GM12864 (cell line): Measurements from ENCODE around the gene LRP5.
"Not testable (repeated sequence)": the region's sequence is repeated elsewhere in the genome, so short reads cannot be mapped to it uniquely, and the experiment has no call there.

ENCODE experiments used
- DNase-seq: peaks from one replicate; pipeline ENCODE4 v3.0.0-alpha.2; 2011; ENCODE audit warnings: low read depth
- H3K4me3 ChIP-seq: 2 replicates; pipeline ENCODE4 v1.5.1; 2011; ENCODE audit warnings: mild to moderate bottlenecking, low read depth, low read length, control low read depth
- TF ChIP-seq, protein P1 (sequence below): IDR thresholded peaks from 2 replicates; pipeline ENCODE4 v1.5.1; 2011; ENCODE audit warnings: low read depth, mild to moderate bottlenecking, moderate library complexity, low read length, control low read depth, inconsistent platforms; ENCODE audit errors: missing control alignments

LRP5 gene

GRCh38 chr11:68431984-68432645 is 119.7 kb downstream of the LRP5 start:
- DNase-seq = no peak
- TF ChIP-seq, protein P1, sequence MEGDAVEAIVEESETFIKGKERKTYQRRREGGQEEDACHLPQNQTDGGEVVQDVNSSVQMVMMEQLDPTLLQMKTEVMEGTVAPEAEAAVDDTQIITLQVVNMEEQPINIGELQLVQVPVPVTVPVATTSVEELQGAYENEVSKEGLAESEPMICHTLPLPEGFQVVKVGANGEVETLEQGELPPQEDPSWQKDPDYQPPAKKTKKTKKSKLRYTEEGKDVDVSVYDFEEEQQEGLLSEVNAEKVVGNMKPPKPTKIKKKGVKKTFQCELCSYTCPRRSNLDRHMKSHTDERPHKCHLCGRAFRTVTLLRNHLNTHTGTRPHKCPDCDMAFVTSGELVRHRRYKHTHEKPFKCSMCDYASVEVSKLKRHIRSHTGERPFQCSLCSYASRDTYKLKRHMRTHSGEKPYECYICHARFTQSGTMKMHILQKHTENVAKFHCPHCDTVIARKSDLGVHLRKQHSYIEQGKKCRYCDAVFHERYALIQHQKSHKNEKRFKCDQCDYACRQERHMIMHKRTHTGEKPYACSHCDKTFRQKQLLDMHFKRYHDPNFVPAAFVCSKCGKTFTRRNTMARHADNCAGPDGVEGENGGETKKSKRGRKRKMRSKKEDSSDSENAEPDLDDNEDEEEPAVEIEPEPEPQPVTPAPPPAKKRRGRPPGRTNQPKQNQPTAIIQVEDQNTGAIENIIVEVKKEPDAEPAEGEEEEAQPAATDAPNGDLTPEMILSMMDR = no peak
- no peak overlapping the region for H3K4me3 ChIP-seq

DNA sequence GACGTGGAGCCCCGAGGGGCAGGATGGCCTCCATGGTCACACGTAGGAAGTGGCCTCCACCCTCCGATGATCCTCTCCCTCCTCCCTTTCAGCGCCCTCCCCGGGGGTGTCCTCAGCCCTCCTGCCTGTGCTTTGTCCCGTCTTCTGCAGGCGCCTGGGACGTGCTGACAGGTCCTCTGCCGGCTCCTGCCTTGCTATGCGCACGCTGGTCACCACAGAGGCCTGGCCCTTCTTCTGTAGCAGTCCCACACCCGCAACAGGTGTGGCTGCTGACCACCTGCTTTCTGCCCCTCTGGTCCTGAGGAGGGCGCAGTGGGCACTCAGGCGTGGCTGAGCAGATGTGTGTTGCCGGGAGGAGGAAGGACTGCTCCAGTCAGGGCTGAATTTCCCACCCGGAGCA is 120.5 kb downstream of the LRP5 start:
- DNase-seq = no peak
- TF ChIP-seq, protein P1 = no peak
- H3K4me3 ChIP-seq = no peak overlapping the region

DNA sequence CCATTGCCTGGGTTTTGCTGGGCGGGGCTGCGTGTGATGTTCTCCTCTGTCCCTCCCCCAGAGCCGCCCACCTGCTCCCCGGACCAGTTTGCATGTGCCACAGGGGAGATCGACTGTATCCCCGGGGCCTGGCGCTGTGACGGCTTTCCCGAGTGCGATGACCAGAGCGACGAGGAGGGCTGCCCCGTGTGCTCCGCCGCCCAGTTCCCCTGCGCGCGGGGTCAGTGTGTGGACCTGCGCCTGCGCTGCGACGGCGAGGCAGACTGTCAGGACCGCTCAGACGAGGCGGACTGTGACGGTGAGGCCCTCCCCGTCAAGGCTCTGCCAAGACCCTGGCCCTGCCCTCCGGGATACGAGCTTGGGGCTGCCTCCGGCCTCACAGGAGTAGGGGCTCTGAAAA is 121.2 kb downstream of the LRP5 start:
- DNase-seq = no peak
- TF ChIP-seq, protein P1 = no peak
- H3K4me3 ChIP-seq = no peak overlapping the region

DNA sequence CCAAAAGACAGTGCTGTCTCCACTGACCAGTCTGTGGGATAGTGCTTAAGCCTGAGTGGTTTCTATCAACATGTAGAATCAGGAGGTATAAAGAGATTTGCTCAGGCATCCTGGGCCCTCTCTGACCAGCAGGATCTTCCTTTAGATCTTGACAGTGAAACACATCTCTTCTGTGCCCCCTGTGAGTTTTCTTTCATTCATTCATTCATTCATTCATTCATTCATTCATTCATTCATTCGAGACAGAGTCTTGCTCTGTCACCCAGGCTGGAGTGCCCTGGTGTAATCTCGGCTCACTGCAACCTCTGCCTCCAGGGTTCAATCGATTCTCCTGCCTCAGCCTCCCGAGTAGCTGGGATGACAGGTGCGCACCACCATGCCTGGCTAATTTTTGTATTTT is 121.8 kb downstream of the LRP5 start:
- H3K4me3 ChIP-seq = not testable (repeated sequence)

DNA sequence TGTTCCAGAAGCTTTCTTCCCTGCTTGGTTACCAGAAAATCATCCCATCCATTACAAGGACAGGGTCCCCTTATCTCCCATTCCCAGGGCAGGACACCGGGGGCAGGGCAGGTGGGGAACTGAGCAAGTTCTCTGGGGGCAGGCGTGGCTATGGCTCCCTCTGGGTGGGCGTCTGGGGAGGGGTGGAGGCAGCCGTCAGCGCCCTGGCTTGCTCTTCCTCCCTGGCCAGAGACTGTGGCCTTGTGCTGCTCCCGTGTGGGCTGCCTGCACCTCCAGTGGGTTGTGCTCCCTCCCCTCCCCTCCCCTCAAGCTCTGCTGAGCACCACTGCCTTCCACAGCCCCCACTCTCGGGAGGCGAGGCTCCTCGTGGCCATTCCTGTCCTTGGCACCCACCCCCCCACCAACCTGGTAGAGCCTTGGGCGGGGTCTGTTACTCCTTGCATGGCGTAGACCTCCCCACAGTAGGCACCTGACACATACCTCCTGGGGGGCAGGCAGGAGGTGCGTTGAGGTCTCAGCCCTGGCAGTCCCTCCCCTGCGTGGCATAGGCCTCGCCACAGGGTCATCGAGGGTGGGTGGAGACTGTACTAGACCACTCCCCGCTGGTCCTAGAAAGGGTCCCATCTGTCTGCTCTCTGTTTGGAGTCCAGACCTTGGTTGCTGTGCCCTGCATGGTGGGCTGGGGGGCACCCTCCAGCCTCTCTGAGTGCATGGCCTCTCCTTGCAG is 123.9 kb downstream of the LRP5 start:
- no peak overlapping the region for H3K4me3 ChIP-seq
- TF ChIP-seq, protein P1 = no peak
- no peak for DNase-seq

More for the DNA sequence above, 121.8 kb downstream of the LRP5 start:
- DNase-seq = not testable (repeated sequence)

DNA sequence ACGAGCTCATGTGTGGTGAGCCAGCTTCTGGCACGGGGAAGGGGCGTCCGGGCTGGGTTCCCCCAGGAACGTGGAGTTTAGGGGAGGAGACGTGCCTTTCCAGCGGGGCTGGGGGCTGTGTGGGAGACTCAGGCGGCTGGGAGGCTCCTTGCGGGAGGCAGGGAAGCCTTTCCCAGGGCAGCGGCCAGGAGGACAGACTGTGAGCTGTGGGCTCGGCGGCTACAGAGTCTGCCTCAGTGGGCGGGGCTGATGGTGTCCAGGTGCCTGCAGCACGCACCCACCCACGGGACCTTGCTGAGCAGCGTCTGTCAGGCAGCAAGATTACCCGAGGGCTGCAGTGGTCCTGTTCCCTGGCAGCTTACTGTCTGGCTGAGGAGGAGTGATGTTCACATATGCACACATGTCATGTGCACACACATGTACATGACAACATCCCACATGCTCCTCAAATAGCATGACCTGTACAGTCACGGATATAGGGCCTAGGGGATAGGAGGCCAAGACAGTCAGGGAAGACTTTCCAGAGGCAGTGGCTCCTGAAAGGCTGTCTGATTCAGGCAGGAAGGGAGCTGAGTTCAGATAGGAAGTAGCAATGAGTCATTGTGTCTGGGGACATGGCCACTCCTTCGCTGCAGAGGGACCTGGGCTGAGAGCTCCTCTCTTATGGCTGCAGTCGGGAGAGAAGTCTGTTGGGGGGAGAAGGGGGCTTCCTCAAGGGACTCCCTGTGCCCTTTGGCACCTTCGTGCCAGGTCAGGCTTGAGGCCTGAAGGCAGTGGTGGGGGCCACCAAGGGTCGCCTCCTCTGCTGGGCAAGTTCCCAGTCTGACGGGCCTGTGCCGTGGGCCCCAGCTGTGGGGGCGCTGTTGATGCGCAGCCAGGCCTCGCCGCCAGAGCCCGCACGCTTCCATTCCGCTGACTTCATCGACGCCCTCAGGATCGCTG is 124.9 kb downstream of the LRP5 start:
- TF ChIP-seq, protein P1 = no peak
- no peak overlapping the region for H3K4me3 ChIP-seq
- DNase-seq = no peak
